HepG2 (cell line): ENCODE results near the gene RPP25L. TPM values are rescaled to one million over a fixed set of nuclear protein-coding genes. Genes with fewer than 3 reads are reported as not detected.

Experiments used
- ATF2 ChIP-seq: sonication (generic); formaldehyde crosslinking; IDR thresholded peaks from 2 replicates; pipeline ENCODE4 v1.4.0; 2020; ENCODE audit warnings: missing genetic modification reagents
- JUND ChIP-seq: sonication (generic); formaldehyde crosslinking; IDR thresholded peaks from 2 replicates; pipeline ENCODE4 v1.8.0; 2022; ENCODE audit warnings: mild to moderate bottlenecking, missing genetic modification reagents
- KAT8 ChIP-seq: IDR thresholded peaks from 2 replicates; pipeline ENCODE4 v1.6.1; 2016; ENCODE audit warnings: missing genetic modification reagents, missing compliant biosample characterization
- KDM4B ChIP-seq: sonication (generic); formaldehyde crosslinking; IDR thresholded peaks from 2 replicates; pipeline ENCODE4 v1.4.0; 2020; ENCODE audit warnings: missing genetic modification reagents
- MIXL1 ChIP-seq: IDR thresholded peaks from 2 replicates; pipeline ENCODE4 v1.6.1; 2016
- NONO ChIP-seq, 2 experiments: fragments of 450-650 bp in 1 of 2; sonication (generic) in 1 of 2; formaldehyde crosslinking in 1 of 2; IDR thresholded peaks in 1 of 2; conservative IDR thresholded peaks in 1 of 2; 2 replicates each; pipeline versions ENCODE4 v1.6.1 to v1.8.0; 2017 to 2022; ENCODE audit warnings: mild to moderate bottlenecking in 1 of 2, missing genetic modification reagents in 1 of 2, moderate library complexity in 1 of 2
- REPIN1 ChIP-seq: sonication (generic); formaldehyde crosslinking; IDR thresholded peaks from 2 replicates; pipeline ENCODE4 v1.8.0; 2022; ENCODE audit warnings: missing genetic modification reagents, low read depth, mild to moderate bottlenecking, borderline replicate concordance
- ZBED4 ChIP-seq: sonication (generic); formaldehyde crosslinking; IDR thresholded peaks from 2 replicates; pipeline ENCODE4 v1.4.0; 2020; ENCODE audit warnings: missing genetic modification reagents, borderline replicate concordance
- ZNF224 ChIP-seq: sonication (generic); formaldehyde crosslinking; IDR thresholded peaks from 2 replicates; pipeline ENCODE4 v1.5.0; 2020; ENCODE audit warnings: mild to moderate bottlenecking, missing genetic modification reagents
- ZNF766 ChIP-seq: sonication (generic); formaldehyde crosslinking; IDR thresholded peaks from 2 replicates; pipeline ENCODE4 v1.5.0; 2020; ENCODE audit warnings: missing genetic modification reagents, borderline replicate concordance
- polyA plus RNA-seq, 8 experiments: library from polyadenylated mRNA; depleted of rRNA in 3 of 8; stranded (reverse) in 7 of 8; unstranded in 1 of 8; fragments of >200 nt; fragmentation: Illumina TruSeq in 4 of 8; extraction: Trizol in 4 of 8; gene quantifications; 2 replicates each; pipeline versions ENCODE4 v1.2.1 to v1.2.3, GENCODE V29; 2011 to 2016; ENCODE audit warnings: low read depth in 4 of 8, missing spikeins in 1 of 8, mixed read lengths in 1 of 8; ENCODE audit not compliant: insufficient read depth in 1 of 8
- total RNA-seq, 5 experiments: library from RNA; depleted of rRNA; stranded (reverse); fragments of >200 nt; fragmentation: Illumina TruSeq; extraction: Trizol; gene quantifications; 2 replicates each; pipeline ENCODE4 v1.2.3, GENCODE V29; 2016; ENCODE audit warnings: low read depth in 1 of 5
- TF ChIP-seq, protein P1 (sequence below): sonication (generic); formaldehyde crosslinking; IDR thresholded peaks from 2 replicates; pipeline ENCODE4 v1.8.0; 2023; ENCODE audit warnings: mild to moderate bottlenecking, missing genetic modification reagents
- TF ChIP-seq, protein P2 (sequence below): sonication (generic); formaldehyde crosslinking; IDR thresholded peaks from 2 replicates; pipeline ENCODE4 v1.8.0; 2022; ENCODE audit warnings: mild to moderate bottlenecking, missing genetic modification reagents; ENCODE audit not compliant: insufficient replicate concordance
- TF ChIP-seq, protein P3 (sequence below): sonication (generic); formaldehyde crosslinking; IDR thresholded peaks from 2 replicates; pipeline ENCODE4 v1.4.0; 2020; ENCODE audit warnings: mild to moderate bottlenecking, missing genetic modification reagents
- TF ChIP-seq, protein P4 (sequence below): sonication (generic); formaldehyde crosslinking; IDR thresholded peaks from 2 replicates; pipeline ENCODE4 v1.5.1; 2020; ENCODE audit warnings: missing genetic modification reagents, mild to moderate bottlenecking, borderline replicate concordance

RPP25L gene
- total and polyA plus RNA-seq, 2 of the 13 experiments (the other 11 are each of a cell fraction or from before 2014, with no cell fraction given): 24.5 to 27.3 TPM

GRCh38 chr9:34646211-34647083, 34.5 kb upstream of the RPP25L start, which contains the start of gene GALT (continued):
- TF ChIP-seq, protein P1, sequence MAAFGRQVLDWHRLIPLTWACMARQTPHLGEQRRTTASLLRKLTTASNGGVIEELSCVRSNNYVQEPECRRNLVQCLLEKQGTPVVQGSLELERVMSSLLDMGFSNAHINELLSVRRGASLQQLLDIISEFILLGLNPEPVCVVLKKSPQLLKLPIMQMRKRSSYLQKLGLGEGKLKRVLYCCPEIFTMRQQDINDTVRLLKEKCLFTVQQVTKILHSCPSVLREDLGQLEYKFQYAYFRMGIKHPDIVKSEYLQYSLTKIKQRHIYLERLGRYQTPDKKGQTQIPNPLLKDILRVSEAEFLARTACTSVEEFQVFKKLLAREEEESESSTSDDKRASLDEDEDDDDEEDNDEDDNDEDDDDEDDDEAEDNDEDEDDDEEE (CRISPR knock-in tag): peak; percentile 89; the same call in 1 of the 2 replicates
- TF ChIP-seq KAT8: peak; percentile 78
- no peak for TF ChIP-seq ZNF766 (CRISPR knock-in tag)
- peak; percentile 45; the same call in 1 of the 2 replicates for TF ChIP-seq KDM4B (CRISPR knock-in tag)
- TF ChIP-seq ZBED4 (CRISPR knock-in tag): peak; percentile 70; the same call in 1 of the 2 replicates
- TF ChIP-seq ZNF224: no peak
- 0 out of 2 replicates have a peak, but pooled peaks have one; percentile 9 for TF ChIP-seq MIXL1 (CRISPR knock-in tag)
- TF ChIP-seq NONO (IDR thresholded peaks at IDR 0.05): no peak
- peak; percentile 91 for TF ChIP-seq NONO (CRISPR knock-in tag; conservative IDR thresholded peaks at IDR 0.05)
- 0 out of 2 replicates have a peak, but pooled peaks have one; percentile 37 for TF ChIP-seq JUND
- peak; percentile 51; the same call in 1 of the 2 replicates for TF ChIP-seq REPIN1 (CRISPR knock-in tag)
- TF ChIP-seq, protein P2, sequence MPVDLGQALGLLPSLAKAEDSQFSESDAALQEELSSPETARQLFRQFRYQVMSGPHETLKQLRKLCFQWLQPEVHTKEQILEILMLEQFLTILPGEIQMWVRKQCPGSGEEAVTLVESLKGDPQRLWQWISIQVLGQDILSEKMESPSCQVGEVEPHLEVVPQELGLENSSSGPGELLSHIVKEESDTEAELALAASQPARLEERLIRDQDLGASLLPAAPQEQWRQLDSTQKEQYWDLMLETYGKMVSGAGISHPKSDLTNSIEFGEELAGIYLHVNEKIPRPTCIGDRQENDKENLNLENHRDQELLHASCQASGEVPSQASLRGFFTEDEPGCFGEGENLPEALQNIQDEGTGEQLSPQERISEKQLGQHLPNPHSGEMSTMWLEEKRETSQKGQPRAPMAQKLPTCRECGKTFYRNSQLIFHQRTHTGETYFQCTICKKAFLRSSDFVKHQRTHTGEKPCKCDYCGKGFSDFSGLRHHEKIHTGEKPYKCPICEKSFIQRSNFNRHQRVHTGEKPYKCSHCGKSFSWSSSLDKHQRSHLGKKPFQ (CRISPR knock-in tag): no peak
- TF ChIP-seq, protein P3, sequence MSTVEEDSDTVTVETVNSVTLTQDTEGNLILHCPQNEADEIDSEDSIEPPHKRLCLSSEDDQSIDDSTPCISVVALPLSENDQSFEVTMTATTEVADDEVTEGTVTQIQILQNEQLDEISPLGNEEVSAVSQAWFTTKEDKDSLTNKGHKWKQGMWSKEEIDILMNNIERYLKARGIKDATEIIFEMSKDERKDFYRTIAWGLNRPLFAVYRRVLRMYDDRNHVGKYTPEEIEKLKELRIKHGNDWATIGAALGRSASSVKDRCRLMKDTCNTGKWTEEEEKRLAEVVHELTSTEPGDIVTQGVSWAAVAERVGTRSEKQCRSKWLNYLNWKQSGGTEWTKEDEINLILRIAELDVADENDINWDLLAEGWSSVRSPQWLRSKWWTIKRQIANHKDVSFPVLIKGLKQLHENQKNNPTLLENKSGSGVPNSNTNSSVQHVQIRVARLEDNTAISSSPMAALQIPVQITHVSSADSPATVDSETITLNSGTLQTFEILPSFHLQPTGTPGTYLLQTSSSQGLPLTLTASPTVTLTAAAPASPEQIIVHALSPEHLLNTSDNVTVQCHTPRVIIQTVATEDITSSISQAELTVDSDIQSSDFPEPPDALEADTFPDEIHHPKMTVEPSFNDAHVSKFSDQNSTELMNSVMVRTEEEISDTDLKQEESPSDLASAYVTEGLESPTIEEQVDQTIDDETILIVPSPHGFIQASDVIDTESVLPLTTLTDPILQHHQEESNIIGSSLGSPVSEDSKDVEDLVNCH (CRISPR knock-in tag): no peak
- TF ChIP-seq, protein P4, sequence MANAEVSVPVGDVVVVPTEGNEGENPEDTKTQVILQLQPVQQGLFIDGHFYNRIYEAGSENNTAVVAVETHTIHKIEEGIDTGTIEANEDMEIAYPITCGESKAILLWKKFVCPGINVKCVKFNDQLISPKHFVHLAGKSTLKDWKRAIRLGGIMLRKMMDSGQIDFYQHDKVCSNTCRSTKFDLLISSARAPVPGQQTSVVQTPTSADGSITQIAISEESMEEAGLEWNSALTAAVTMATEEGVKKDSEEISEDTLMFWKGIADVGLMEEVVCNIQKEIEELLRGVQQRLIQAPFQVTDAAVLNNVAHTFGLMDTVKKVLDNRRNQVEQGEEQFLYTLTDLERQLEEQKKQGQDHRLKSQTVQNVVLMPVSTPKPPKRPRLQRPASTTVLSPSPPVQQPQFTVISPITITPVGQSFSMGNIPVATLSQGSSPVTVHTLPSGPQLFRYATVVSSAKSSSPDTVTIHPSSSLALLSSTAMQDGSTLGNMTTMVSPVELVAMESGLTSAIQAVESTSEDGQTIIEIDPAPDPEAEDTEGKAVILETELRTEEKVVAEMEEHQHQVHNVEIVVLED (CRISPR knock-in tag): peak; percentile 40; the same call in 1 of the 2 replicates
- TF ChIP-seq ATF2 (CRISPR knock-in tag): peak; percentile 14; the same call in 1 of the 2 replicates
